Endothelial cell of hepatic sinusoid (primary cell): ENCODE results near the gene GPC5.
"Not testable (repeated sequence)": the region's sequence is repeated elsewhere in the genome, so short reads cannot be mapped to it uniquely, and the experiment has no call there.

Experiments
- in situ Hi-C: cut with HindIII; loops from 2 replicates; pipeline ENCODE4 v1.10.0; 2017; ENCODE audit warnings: low sequenced_read_pairs

GPC5 gene

GRCh38 chr13:92864584-92865284 is 1466.3 kb downstream of the GPC5 start:
- in situ Hi-C loops: no loop called here

GRCh38 chr13:92873029-92873428 is 1474.6 kb downstream of the GPC5 start:
- in situ Hi-C loops: no loop called here

- in situ Hi-C loops: no loop called here
Measured at GRCh38 chr13:92886535-92887077, 1488.2 kb downstream of the GPC5 start.

GRCh38 chr13:92894447-92894846 is 1496.0 kb downstream of the GPC5 start:
- in situ Hi-C loops: no loop called here

- in situ Hi-C loops: no loop called here
Measured at GRCh38 chr13:92896842-92897241, 1498.4 kb downstream of the GPC5 start.

GRCh38 chr13:92898946-92899345 is 1500.5 kb downstream of the GPC5 start:
- in situ Hi-C loops: not testable (repeated sequence)

- in situ Hi-C loops: no loop called here
Measured at GRCh38 chr13:92900446-92900845, 1502.0 kb downstream of the GPC5 start.

GRCh38 chr13:92901739-92902138 is 1503.3 kb downstream of the GPC5 start:
- in situ Hi-C loops: no loop called here

GRCh38 chr13:92912629-92913028 is 1514.2 kb downstream of the GPC5 start:
- in situ Hi-C loops: no loop called here

- in situ Hi-C loops: no loop called here
Measured at GRCh38 chr13:92913840-92914239, 1515.4 kb downstream of the GPC5 start.
